ENCODE results near the gene AGRN.
A peak's percentile ranks its signal among the peaks of the same experiment; 100 is the strongest.
"Not testable (repeated sequence)": the region's sequence is repeated elsewhere in the genome, so short reads cannot be mapped to it uniquely, and the experiment has no call there.

AGRN gene

DNA sequence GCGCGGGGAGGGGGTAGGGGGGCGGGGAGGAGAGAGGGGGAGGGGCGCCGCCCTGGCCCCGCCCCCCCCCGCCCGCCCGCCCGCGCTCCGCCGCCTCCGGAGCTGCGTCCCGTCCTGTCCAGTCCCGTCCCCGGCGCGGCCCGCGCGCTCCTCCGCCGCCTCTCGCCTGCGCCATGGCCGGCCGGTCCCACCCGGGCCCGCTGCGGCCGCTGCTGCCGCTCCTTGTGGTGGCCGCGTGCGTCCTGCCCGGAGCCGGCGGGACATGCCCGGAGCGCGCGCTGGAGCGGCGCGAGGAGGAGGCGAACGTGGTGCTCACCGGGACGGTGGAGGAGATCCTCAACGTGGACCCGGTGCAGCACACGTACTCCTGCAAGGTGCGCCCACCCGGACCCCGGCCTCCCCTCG, at the start of gene AGRN:
Gene AGRN, plus strand, starts transcription at position 121 of the 405 bp plus-strand sequence. Its CDS starts 53 bp downstream, at position 174.
- DNase-seq (ENCODE audit: low read depth), result no peak

DNA sequence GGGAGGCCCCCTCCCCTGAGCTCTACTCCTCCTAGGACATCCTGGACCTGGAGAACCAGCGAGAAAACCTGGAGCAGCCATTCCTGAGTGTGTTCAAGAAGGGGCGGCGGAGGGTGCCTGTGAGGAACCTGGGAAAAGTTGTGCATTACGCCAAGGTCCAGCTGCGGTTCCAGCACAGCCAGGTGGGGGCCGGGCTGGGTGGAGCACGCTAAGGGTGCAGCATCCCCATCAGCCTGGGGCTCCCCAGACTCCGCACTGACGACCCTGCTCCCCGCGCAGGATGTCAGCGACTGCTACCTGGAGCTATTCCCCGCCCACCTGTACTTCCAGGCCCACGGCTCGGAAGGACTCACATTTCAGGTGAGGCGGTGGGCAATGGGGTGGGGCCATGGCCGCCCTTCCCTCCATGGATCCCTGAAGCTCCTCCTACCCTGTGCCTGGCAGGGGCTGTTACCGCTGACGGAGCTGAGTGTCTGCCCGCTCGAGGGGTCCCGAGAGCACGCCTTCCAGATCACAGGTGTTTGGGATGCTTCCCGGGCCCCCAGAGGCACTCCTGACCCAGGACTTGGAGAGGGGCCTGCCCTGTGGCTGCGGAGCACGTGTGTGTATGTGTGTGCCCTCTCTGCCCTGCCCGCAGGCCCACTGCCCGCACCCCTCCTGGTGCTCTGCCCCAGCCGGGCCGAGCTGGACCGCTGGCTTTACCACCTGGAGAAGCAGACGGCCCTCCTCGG, 49.5 kb upstream of the AGRN start:
- DNase-seq (ENCODE audit: low read depth), result no peak

DNA sequence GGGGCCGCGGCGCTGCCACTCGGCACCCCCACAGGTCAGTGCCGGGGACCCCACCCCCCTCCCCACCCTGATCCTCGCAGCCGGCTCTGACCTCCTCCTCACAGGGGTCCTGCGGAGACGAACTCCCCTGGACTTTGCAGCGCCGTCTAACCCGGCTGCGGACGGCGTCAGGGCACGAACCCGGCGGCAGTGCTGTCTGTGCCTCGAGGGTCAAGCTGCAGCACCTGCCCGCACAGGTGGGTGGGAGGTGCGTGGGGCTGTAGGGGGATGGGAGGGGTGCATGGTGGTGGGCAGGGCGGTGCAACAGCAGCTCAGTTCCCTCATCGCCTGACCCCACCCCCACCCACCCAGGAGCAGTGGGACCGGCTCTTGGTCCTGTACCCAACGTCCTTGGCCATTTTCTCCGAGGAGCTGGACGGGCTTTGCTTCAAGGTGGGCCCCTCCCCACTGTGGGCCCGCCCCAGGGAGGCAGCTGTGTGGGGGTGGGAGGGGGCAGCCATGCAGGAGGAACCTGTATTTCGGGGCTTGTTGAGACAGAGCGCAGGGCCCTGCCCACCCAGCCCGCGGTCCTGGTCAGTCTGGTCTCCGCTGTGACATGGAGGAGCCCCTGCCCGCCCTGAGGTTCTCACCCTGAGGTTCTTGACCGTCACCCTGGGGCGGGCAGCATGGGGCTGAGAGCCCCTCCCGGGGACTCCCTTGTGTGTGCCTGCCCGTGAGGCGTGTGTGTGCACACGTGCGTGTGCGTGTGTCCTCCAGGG, 48.8 kb upstream of the AGRN start:
- no peak for DNase-seq (ENCODE audit: low read depth)

DNA sequence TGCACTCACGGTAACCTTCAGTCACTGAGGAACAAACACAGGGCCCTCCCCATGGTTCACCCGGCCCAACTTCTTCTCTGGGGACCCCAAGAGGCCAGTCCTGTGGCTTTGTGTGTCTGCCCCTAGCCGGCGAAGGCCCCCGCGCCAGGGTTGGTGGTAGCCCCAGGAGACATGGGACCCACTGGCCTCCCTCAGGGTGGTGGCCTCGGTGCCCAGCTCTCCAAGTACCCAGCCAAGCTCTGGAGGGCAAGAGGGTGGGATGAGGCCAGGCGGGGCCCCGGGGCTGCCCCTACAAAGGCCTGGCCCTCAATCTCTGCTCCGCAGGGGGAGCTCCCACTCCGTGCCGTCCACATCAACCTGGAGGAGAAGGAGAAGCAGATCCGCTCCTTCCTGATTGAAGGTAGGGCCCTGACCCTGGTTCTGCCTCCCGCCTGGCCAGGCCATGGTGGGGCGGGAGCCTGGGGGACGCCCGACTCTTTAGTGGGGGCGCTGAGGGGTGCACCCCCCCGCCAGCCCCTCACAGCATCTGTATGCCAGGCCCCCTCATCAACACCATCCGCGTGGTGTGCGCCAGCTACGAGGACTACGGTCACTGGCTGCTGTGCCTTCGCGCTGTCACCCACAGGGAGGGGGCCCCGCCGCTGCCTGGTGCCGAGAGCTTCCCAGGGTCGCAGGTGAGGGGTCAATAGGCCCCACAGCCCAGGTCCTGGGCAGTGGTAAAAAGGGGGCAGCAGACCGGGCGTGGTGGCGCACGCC, 48.0 kb upstream of the AGRN start:
- DNase-seq (ENCODE audit: low read depth), result no peak

DNA sequence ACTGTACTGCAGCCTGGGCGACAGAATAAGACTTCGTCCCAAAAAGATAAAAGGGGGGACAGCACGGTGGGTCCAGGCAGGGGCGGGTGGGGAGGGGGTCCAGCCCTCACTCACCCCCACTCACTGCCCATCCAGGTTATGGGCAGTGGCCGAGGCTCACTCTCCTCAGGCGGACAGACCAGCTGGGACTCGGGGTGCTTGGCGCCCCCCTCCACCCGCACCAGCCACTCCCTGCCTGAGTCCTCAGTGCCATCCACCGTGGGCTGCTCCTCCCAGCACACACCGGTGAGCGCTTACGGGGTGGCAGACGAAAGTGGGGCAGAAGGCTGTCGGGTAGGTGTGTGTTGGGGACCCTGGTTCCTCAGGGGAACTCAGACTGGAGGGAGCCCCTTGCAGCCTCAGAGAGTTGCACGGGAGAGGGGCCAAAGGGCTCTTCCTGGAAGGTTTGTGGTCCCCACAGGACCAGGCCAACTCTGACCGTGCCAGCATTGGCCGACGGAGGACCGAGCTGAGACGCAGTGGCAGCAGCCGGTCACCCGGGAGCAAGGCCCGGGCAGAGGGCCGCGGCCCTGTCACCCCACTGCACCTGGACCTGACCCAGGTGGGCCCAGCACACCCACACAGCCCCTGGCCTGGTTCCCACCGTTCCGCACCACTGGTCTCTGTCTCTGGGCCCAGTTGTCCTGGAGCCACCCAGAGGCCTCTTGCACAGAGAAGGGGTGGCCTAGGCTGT, 47.0 kb upstream of the AGRN start:
- no peak for DNase-seq (ENCODE audit: low read depth)

DNA sequence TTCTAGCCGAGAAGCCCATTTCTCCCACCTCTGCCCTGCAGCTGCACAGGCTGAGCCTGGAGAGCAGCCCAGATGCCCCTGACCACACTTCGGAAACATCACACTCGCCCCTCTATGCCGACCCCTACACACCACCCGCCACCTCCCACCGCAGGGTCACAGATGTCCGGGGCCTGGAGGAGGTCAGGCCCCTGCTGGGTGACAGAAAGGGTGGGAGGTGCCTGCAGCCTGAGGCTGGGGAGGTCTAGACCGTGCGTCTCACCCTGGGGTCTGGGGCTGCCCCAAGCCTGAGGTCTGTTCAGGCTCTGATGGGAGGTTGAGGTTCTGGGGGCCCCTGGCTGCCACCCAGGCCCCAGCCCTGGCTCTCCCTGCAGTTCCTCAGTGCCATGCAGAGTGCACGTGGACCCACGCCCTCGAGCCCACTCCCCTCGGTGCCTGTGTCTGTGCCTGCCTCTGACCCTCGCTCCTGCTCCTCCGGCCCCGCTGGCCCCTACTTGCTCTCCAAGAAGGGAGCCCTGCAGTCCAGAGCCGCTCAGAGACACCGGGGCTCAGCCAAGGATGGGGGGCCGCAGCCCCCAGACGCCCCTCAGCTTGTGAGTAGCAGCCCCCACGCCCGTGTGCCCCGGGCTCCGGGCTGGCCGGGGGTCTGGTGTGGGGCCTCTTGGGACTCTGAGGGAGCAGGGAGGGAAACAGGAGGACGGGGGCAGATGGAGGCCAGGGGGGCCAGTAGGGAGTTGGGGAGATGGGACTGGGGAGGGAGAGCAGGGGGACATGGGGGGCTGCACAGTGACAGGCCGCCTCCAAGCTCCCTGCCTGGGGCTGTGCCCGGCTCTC, 46.2 kb upstream of the AGRN start:
- DNase-seq (ENCODE audit: low read depth), result no peak

DNA sequence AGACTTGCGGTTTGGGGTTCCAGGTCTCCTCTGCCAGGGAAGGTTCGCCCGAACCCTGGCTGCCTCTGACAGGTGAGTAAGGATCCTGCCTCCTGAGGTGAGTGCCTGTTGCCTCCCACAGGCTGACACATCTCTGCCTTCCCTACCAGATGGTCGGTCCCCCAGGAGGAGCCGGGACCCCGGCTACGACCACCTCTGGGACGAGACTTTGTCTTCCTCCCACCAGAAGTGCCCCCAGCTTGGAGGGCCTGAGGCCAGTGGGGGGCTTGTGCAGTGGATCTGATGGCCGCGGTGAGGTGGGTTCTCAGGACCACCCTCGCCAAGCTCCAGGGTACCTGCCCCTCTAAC, 45.7 kb upstream of the AGRN start:
- DNase-seq (ENCODE audit: low read depth), result no peak

DNA sequence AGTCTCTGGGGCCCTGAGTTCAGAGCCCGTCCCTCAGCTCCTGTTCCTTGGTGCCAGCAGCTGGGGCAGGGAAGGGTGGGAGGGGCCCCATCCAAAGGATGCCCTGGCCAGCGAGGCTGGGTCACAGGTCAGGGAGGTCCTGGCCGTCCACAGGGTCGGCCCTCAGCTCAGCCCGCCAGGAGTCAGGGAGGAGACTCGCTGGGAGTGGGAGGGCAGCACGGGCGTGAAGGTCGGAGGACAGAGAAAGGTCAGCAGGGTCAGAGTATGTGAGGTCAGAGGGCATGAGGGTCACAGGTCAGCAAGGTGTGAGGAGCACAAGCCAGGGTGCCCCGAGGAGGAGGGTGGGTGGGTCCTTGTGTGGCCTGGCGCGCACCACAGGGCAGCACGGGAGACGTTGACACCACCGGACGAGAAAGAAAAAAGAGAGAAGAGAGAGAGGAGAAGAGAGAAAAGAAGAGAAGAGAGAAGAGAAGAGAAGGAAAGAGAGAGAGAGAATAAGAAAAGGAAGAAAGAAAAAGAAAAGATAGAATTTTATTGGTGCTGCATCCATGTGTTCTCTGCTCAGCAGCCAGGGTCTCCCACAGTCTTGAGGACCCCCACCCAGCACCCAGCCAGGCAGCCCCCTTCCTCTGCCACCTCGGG, 45.1 kb upstream of the AGRN start:
- DNase-seq (ENCODE audit: low read depth), result no peak

DNA sequence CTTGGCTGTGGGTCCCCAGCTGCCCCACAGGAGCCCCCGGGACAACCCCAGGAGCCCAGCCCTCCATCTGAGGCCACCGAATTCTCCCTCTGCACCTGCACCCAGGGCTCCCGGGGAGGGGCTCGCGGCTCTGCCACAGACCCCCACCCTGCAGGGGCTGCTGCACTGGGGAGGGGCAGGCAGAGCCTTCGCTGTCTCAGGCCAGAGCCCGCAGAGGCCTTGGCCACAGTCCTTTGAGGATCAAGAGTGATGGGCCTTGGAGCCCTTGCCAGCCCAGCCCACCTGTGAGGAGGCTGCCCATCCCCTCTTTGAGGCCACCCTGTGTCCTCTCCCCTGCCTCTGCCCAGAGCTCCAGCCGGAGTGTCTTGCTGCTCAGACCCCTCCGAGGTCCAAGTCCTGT, 44.6 kb upstream of the AGRN start:
- DNase-seq (ENCODE audit: low read depth), result no peak

DNA sequence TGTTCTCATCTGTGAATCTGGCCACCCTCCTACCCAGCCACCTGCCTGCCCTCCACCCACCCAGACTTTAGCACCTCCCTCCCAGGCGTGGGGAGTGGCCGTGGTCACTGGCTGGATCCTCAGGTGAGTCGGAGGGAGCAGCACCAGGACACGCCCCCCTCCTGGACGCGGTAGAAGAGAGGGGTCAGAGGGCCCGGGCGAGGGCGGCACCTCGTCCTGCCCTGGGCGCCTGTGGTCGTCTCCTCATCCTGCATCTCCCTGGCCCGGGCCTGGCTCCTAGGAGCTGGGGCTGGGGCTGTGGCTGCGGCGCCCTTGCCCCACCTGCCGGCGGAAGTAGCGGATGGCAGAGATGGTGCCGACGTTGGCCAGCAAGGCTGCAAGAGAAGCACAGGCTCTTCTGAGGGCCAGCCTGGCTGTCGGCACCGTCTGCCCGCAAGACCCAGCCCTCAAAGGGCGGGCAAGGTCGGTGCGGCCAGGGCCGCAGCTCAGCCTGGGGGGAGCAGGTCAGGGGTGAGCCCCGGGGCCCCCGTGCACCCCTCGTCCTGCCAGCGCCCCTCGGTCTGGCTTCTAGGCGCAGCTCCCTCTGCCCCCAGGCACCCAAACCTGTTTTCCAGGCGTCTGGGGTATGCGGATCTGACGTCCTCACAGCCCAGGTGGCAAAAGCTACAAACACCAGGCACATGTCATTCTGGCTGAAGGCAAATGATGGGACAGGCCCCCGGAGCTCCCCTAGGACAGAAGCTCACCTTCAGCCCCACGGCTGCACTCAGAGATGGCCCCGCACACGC, 43.8 kb upstream of the AGRN start:
- peak; percentile 55 for DNase-seq (ENCODE audit: low read depth)

DNA sequence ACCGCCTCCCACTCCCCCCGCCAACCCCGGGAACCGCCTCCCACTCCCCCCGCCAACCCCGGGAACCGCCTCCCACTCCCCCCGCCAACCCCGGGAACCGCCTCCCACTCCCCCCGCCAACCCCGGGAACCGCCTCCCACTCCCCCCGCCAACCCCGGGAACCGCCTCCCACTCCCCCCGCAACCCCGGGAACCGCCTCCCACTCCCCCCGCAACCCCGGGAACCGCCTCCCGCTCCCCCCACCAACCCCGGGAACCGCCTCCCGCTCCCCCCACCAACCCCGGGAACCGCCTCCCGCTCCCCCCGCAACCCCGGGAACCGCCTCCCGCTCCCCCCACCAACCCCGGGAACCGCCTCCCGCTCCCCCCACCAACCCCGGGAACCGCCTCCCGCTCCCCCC, 43.1 kb upstream of the AGRN start:
- DNase-seq (ENCODE audit: low read depth), result not testable (repeated sequence)

DNA sequence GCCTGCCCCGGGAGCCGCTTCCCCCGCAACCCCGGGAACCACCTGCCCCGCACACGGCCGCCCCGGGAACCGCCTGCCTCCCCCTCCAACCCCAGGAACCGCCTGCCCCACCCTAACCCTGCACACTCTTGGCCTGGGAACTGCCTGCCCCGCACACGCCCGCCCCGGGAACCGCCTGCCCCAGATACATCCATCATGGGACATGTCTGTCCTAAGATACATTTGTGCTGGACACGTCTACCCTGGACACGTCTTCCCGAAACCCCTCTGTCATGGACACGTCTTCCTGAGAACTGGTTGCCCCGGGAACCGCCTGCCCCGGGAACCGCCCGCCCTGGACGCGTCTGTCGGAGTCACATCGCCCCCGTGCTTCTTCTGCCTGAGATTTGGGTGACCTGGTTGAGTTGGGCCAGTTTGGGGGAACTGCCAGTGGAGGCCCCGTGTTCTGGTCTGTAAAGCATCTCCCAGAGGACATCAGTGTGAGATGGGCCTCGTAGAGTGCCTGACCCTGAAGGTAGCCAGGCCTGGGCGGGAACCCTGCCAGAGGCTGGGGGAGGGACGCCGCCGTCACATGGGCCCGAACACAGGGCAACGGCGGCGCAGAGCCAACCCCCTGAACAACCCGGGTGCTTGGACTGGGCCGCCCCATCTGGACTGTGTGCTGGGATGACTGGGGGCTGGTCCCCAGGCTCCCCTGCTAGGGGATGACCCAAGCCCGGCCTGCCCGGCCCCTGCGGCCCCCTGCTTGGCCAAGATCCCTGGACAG, 41.7 kb upstream of the AGRN start:
- no peak for DNase-seq (ENCODE audit: low read depth)

DNA sequence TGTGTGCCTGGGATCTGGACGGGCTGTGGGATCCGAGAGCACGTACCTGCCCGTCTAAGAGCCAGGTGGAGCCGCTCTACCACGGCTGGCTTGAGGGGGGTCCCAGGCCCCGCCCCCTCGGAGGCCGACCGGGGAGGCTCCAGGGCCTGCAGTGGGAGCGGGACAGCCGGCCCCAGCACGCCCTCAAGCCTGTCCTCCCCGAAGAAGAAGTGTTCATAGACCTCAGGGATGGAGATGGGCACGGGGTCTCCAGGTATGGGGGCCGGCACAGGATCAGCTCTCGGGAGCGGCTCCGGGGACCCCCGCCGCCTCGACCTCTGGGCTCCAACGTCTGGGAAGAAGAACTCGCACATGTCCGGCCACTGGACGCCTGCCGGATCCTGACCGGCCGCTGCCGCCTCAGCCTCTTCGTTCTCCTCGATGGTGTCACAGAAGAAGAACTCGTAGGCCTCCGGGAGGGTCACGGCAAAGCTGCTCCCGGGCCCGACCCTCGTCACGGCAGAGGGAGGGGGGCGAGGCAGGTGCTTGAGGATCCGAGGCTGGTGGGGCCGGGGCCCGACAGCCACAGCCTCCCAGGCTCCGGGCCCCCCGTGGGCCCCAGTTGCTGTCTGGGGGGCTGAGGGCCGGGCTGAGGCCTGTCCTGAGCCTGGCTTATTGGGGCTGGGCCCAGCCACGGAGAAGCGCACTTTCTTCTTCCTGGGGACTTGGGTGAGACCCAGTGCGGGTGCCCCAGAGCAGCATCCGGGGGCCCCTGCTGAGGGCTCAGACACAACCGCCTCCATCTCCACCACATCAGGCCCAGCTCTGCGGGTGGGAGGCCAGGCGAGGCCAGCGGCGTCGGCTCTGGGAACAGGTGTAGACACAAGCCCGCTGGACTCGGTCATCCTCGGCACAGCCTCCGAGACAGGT, 40.8 kb upstream of the AGRN start:
- no peak for DNase-seq (ENCODE audit: low read depth)

DNA sequence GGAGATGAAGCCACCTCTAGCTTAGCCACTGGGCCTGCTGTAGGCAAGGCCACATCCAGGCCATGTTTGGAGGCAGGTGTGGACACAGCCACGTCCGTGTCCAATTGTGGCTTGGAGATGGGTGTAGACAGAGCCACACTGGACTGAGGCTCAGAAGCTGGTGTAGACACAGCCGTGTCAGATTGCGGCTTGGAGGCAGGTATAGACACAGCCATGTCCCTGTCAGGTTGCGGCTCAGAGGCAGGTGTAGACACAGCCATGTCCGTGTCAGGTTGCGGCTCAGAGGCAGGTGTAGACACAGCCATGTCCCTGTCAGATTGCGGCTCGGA, 40.2 kb upstream of the AGRN start:
- DNase-seq (ENCODE audit: low read depth), result no peak

DNA sequence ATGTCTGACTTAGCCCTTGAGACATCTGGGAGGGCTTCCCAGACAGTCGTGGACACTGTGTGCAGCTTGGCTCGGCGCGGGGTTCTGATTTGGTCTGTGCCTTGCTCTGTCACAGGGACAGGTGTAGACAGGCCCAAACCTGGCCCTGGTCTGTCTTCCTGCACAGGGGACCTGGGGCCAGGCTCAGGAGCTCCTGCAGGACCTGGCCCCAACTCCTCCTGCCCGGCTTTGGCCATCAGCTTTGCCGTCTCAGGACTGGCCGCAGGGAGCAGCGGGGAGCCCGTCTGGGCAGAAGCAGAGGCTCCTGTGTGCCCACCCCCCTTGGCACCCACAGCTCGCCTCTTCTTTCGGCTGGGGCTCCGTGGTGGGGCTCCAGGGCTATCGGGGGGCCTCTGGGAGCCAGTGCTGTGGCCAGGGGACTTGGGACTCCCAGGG, 39.8 kb upstream of the AGRN start:
- DNase-seq (ENCODE audit: low read depth), result no peak

DNA sequence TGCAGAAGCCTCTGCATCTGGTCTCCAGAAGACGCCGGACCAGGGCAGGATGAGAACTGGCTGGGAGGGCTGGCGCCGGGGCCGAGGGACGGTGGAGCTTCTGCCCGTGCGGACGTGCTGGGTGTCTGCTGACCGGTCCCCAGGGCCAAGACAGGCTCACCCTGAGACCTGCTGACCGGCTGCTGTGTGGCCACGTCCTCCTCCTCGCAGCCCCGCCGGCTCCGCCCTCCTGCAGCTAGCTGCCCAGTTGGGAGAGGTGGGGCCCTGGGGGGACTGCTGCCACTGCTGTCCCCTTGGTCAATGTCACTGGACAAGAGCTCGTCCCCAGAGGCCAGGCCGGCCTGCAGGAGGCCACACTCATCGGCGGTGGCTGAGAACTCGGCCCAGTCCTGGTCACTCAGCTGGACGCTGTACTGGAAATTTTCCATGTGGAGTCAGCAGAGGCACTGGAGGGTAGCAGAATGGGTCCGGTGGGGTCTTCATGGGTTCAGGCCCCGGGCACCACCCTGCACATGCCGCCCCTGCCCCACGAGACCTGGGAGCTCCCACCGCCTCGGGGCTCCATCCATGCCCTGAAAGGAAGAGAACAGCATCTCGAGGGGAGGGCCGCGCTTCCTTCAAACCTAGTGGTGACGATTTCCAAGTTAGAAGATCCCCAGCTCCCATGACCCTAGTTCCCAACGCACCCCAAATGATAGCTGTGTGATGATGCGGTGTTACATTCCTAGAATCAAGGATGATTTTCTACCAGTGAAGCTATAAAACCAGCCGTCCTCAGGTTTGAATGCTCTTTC, 39.1 kb upstream of the AGRN start:
- DNase-seq (ENCODE audit: low read depth), result no peak

DNA sequence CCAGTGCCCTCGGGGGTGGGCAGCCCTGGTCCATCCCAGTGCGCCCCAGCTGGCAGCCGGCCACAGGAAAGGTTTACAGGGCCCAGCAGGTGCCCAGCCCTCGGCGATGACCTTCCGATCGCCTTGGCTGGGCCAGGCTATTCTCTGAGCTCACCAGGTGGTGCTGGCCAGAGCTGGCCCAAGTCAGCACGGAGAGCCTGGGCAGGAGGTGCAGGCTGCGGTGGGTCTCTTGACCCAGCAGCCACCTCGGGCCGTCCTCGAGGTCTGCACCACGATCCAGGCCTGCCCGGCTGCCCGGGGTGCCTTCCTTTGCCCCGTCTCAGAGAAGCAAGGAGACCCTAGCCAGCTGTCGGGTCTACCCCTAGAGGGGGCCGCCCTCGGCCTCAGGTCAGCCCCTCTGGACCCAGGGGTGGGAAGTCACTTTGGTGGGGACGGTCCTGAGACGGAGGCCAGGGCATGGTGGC, 38.4 kb upstream of the AGRN start:
- no peak for DNase-seq (ENCODE audit: low read depth)

All from activated T-cell treated with anti-CD3 and anti-CD28 coated beads for 24 hours (primary cell).